HG03039 (cell line): ENCODE data around the gene ONECUT2.
"Not testable (repeated sequence)": the region's sequence is repeated elsewhere in the genome, so short reads cannot be mapped to it uniquely, and the experiment has no call there.

Source experiments
- ATAC-seq: cut with Tn5 transposase; IDR thresholded peaks from one replicate; pipeline ENCODE4 v1.9.1; 2021; ENCODE audit warnings: mild to moderate bottlenecking, moderate library complexity; ENCODE audit not compliant: unreplicated experiment

Gene ONECUT2

DNA sequence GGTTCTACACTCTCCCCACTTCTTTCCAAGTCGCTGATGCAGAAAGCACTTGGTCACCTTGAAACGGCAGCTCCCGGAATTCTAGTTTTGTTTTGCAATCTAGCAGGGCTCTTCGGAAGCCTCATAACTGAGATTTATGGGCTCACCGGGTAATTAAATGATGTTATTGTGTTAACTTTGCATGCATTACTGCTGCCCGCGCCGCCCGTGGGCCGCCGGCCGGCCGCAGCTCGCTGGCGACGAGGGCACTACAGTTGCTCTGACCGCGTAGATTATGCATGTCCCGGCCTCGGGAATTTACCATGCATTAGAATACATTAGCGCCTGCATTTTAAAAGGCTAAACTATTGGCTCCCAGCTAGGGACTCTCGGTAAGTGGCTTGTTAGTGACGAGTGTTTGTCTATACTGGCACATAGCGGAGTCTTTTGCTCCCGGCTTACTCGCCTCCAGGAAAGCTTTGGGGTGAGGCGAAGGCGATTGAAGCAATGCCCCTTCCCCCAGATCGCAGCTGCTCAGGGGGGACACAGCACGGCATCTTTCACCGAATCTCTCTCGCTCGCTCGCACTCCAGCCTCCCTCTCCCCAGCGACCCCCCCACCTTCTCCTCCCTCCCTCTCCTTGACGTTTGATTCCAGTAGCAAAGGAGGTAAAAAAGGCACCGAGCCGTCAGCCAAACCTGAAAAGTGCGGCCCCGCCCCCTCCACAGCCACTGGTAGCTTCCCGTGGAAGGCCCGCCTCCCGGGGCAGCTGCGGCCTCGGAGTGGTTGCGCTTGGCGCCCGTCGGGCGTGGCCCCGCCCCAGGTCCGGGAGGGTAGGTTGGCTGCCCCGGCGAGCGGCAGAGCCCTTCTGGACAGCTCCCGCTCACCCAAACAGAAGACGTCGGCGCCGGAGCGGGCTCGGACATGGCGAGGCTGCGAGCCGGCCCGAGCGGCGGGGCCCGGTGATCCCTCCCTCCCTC is at the start of gene ONECUT2:
Gene ONECUT2, plus strand, starts transcription at position 839 of the 959 bp plus-strand sequence. CDS start 343 bp downstream, outside the sequence.
- no peak for ATAC-seq

DNA sequence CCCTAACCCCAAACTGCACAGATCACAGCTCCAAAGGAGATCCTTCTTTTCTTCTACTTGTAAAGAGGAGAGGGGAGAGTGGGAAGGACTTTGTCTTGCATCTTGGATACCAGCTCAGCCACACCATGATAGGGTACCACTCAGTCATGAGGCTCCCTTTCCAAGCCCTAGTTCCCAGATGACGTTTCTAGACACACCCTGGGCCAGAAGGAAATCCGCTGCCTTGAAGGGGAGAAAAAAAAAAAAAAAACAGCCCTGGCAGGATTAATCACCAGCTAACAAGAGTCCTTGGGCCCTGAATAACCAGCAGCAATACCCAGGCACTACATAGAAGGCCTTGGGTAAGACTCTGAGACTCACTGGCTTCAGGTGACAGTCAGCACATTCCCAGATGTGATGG is 45.9 kb upstream of the ONECUT2 start:
- no peak for ATAC-seq

DNA sequence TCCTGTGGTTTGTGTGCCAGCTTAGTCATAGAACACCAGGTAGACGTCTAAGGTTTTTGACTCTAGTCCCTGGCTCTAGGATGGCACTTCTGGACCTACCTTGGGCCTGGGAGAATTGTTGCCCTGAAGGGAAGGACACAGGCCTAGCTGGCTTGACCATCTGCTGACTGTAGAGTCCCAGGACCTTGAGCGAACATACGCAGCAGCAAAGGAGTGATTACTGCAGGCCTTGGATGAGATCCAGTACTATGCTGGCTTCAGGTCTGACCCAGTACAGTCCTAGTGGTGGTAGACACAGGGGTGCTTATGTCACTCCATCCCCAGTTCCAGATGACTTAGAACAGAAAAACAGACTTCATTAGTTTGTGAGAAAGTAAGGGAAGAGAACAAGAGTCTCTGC is 45.1 kb upstream of the ONECUT2 start:
- no peak for ATAC-seq

DNA sequence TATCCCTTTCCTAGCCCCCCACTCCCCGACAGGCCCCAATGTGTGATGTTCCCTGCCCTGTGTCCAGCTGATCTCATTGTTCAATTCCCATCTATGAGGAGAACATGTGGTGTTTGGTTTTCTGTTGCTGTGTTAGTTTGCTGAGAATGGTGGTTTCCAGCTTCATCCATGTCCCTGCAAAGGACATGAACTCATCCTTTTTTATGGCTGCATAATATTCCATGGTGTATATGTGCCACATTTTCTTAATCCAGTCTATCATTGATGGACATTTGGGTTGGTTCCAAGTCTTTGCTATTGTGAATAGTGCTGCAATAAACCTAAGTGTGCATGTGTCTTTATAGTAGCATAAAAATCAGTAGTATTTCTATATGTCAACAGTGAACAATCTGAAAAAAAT is 40.4 kb upstream of the ONECUT2 start:
- not testable (repeated sequence) for ATAC-seq

DNA sequence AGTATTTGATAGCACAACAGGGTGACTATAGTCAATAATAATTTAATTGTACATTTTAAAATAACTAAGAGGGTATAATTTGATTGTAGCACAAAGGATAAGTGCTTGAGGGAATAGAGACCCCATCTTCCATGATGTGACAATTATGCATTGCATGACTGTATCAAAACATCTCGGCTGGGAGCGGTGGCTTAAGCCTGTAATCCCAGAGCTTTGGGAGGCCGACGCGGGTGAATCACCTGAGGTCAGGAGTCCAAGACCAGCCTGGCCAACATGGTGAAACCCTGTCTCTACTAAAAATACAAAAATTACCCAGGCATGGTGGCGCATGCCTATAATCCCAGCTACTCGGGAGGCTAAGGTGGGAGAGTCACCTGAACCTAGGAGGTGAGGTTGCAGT is 38.3 kb upstream of the ONECUT2 start:
- not testable (repeated sequence) for ATAC-seq

DNA sequence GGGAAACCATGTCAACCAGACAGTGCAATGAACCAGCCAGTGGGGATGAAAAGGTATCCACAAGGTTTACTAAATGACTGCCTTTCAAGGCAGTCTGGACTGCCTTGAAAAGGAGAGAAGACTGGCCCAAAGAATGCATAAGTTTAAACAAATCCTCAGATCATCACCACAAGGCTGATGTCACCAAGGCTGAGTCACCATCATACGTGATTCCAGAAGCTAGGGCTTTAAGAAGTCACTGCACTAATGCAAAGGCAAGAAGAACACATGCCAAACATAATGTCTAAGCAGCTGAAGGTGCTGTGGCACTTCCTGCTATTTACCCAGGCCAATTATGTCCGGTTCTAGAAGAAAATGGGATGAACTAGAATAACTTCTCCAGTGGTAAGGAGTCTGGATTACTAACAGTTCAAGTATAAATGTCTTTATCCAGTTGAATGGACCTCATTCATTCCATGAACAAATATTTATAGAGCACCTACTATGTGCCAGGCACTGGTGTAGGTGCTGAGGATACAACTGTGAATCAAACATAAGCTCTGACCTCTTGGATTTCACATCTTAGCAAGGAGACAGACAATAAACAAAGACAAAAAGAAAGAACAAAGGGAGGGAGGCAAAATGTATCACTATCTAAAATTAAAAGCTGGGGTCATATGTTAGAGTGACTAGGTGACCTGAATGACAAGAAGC is 37.6 kb upstream of the ONECUT2 start:
- ATAC-seq: no peak

DNA sequence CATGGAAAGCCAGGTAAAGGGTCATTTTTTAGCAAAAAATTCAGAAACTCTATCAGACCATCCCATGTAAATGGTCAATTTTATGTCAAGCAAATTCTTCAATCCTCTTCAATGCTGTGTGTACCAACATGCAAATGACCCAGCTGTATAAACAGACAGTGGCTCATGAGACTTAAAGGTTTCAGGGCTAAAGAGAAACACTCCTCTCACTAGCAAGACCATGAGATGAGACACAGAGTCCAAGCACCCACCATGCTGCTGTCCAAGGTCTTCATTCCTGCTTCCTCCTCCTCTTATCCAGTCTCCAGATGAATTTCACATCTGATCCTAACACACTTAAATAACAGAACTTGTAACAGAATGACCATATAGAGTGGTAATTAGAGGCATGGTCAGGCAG is 30.8 kb upstream of the ONECUT2 start:
- ATAC-seq: no peak

DNA sequence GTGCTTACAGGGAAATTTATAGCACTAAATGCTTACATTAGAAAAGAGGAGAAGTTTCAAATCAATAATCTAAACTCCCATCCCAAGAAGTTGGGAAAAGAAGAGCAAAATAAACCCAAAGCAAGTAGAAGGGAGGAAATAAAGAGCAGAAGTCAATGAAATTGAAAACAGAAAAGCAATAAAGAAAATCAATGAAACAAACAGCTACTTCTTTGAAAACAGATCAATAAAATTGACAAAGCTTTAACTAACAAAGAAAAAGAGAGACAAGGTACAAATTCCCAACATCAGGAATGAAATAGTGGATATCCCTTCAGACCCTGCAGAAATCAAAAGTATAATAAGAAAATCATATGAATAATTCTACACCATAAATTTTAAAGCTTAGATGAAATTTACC is 25.5 kb upstream of the ONECUT2 start:
- no peak for ATAC-seq

DNA sequence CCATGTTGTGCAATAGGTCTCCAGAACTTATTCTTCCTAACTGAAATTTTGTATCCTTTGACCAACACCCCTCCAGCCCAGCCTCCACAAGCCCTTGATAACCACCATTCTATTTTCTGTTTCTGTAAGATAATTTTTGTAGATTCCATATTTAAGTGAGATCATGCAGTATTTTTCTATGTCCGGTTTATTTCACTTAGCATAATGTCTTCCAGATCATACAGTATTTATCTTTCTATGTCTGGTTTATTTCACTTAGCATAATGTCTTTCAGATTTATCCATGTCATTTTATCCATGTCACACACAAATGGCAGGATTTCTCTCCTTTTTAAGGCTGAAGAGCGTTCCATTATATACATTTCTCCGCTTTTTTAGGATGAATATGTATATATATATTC is 24.4 kb upstream of the ONECUT2 start:
- ATAC-seq: no peak

DNA sequence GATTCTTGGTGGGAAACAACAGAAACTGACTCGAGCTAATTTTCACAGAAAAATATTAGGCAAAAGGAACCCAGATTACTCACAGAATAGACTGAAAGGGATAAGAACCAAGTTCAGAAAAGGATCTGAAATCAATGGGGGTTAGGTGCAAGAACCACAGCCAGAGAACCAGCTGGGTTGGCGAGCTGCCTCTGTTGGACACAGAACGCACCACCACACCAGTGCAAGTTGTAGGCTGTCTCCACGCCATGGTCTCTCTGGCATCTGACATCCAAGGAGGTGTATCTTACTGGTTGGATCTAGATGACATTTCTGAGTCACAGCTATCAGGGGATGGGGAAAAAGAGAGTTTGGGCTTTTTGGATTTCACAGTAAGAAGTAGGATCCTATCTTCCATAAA is 18.6 kb upstream of the ONECUT2 start:
- no peak for ATAC-seq

DNA sequence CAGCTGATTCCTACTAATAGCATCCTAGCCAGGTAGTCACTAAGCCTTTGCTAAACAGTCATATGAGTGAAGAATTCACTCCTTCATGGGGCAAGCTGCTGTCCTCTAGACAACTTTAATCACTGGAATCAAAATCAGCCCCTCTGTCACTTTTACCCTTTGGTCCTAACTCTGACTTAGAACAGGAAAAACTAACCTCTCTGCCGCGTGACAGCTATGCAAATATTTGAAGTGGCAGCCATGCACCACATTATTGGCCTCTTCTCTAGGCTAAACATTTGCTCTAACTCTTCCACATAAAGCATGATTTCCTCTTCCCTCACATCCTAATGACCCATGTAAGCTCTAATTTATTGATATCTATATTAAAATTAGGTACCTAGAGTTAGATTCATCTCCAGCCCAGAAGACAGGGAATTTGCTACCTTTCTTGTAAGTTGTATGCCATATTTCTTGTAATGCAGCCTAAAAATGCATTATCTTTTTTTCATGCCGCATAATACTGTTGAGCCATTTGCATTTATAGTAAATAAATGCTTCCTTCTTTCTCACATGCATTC is 12.8 kb upstream of the ONECUT2 start:
- ATAC-seq: no peak

DNA sequence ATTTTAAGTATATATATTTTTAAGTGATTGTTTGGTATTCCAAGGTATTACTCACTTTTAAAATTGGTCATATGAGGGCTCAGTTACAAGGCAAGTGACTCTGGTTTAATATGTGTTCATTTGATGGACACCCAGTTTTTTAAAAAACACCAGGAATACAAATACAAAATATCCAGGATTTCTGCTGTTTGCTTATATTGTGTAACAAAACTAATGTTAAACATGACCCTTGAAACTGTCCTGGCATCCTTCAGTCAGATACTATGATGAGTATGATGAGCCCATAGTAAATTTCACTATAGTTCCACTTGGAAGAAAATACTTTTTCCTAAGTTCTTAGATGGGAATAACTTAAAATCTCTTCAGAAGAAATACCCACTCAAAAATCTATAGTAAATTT is 11.4 kb upstream of the ONECUT2 start:
- no peak for ATAC-seq

DNA sequence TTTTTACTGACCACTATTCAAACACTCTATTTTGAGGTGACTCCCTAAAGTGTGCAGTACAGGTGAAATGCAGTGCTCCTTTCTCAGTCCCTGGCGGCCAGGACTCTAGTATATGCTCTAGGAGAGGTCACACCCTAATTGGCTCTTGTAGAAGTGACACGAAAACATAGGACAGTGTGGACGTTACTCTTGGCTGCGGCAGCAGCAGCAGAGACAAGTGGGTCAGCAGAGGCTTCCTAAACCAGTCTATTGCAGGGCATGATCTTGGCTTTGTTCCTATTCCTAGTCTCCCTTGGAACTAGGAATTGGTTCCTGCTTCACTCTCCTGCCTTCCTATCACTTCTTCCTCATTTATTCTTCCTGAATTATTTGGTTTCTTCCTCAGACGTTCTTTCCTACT is 10.1 kb upstream of the ONECUT2 start:
- no peak for ATAC-seq

DNA sequence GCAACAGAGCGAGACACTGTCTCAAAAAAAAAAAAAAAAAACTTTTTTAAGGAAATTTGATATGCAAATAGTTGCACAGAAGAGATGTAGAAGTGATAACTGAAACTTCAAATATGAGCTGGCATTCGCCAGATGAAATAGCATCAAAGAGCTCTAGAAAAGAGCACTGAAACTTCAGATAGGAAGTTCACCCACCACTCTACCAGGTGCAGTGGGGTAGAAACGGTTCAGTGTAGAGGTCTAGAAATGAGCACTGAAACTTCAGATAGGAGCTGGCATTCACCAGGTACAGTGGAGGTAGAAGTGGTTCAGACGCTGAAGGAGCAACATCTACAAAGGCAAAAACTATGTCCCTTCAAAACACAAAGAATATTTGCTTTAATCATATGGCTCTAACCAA is 9.0 kb upstream of the ONECUT2 start:
- no peak for ATAC-seq

DNA sequence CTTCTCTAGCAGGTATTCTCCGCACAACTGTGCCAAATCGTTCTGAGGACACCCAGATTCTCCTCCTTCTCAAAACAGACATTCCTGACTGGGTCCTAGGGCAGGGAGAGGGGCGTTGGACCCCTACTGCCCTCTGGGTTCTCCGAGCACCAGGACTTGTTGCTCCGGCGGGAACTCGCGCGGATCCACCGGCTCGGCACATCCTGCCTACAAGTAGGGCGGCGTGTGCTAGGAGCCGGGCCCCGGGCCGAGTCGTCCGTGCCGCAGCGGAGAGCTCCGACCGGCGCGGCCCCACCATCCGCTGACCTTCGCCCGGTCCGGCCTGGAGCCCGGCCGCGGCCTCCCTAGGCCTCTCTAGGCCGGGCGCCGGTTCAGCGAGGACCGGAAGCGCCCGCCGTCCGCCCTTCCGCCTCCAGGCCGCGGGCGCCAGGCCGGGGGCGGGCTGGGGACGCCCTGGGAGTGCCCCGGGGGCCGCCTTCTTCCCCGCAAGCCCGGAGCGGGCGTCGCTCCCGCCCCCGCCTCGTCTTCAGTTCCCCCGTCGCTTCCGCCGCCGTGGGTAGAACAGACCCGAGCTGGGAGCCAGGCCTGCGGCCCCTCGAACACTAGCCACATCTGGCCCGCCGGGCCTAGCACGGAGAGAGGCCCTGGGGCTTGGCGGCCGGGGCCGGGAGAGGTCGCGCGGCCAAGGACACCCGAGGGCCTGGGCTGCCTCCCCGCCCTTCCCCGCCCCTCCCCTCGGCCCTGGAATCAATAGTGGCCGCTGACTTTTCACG is 7.6 kb upstream of the ONECUT2 start:
- no peak for ATAC-seq

DNA sequence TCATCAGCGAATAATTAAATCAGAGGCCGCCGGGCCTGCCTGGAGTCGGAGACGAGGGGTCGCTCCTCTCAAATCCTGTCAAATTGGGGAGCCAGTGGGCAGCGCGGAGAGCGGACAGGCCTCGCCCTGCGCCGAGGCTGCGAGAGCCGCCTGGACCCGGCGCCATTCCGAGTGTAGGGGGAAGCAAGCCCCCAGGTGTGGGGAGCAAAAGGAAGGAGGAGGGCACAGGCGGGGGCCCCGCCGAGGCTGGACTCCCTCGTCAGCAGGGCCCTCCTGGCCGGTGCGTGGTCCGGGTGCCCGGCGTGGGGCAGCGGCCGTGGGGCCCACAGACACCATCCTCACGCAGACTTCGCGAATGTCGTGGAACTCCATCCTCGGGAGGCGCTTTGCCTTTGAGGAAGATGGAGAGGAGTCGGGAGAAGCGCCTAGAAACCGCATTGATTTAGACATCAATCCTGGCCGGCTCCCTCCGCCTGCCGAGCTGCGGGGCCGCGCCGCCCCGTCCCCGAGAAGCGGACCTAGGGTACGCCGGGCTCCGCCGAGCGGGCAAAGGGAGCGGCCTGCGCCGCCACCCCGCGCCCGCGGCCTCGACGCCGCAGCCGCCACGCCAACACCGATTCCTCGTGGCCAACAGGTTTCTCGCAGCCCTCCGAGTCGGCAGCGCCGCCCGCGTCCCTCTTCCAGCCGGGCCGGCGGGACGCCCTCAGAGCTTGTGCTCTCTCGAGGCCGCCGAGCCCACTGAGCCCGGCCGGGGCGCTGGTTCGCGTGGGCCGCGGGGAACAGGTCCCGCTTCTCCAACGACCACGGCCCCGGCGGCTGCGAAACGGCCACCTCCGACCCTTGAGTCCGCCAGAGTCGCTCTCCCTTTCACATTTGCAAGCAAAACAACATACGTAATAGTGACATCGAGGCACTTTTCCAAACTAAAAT is 6.7 kb upstream of the ONECUT2 start:
- no peak for ATAC-seq

DNA sequence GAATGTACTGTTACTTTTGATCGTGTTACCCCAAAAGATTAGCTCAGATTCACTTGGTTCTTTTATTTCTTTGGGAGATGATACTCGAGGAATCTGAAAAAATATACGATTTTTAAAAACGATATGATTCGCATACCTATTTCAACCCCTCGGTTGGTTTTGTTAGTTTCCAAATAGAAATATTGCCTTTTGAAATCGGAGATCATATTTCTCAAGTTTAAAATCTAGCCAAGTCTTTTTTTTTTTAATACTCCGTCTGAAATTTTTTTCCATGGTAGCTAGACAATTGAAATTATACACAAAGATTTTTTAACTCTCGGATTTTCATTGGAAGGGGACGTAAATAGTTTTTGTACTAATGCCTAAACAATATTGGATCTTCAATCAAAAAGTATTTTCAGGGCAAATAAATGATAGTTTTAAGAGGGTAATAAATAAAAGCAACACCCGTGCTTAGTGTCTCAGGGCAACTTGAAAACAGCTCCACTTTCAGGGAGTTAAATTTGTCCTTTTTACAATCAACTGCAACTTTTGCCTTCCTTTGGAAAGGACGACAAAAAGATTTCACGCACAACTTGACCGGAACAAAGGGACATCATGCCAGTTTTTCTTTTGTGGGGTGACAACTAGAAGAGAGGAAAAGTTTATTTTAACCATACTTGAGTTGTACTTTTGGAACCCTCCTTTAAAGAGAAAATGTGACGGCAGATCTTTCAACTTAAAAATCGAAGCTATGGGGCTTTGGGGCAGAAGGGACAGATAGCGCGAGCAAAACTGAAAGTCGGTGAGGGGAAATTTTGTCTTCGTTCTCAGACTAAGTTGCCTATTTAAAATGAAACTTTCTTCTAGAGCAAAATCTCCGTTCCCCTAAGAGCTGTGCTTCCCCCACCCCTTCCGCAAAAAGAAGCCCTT is 5.8 kb upstream of the ONECUT2 start:
- no peak for ATAC-seq

DNA sequence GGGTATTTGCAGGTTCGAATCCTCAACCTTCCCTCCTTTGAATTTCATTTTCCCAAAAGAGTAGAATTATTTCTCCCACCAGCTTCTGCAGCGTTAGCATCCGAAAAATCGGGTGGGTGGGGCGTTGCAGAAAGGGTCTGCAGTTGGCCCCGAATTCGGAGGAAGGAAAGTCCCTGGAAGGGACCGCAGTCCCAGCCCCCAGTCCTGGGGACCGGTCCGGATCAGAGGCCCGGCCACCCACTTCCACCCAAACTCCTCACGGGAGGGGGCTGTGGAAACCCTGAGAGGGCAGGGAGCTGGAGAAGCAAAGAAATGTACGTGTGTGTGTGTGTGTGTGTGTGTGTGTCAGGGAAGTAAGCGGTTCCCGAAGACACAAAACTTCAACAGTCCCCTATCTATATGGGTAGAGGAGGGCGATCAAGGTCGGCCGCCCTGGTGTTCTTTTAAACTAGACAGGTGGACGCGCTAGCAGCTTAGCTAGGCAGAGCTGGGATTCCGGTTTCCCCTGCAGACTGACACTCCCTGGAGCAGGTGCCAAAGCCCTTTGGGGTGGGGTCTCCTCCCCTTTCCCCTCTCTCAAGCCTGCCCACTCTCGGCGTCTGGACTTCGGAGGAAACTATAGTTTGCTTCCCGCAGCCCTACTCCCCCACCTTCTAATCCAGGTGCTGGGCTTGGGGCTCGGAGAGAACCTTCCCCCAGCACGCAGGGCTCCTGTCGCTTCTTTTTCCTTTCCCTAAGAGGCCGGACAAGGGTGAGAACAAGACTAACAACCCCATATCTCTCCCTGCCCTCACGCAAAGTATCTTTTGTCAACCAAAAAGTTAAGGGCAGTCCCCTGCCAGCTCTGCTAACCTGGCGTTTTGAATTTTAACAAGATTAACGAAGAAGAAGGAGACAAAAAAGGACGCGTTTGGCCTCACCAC is 4.8 kb upstream of the ONECUT2 start:
- no peak for ATAC-seq
